Epithelial cell of esophagus (primary cell): ENCODE results near the gene CDON.

Experiments used
- DNase-seq: peaks from one replicate; pipeline ENCODE4 v3.0.0; 2010; ENCODE audit warnings: low read depth
- H3K4me3 ChIP-seq: 2 replicates; pipeline ENCODE4 v1.5.1; 2011; ENCODE audit warnings: mild to moderate bottlenecking, low read length, control low read depth
- CTCF ChIP-seq: IDR thresholded peaks from 2 replicates; pipeline ENCODE4 v1.5.1; 2011; ENCODE audit warnings: low read depth, mild to moderate bottlenecking, low read length, control low read depth, inconsistent platforms; ENCODE audit not compliant: insufficient read depth; ENCODE audit errors: missing control alignments

Gene CDON

GRCh38 chr11:126058105-126058874, 4.4 kb downstream of the CDON start:
- TF ChIP-seq CTCF = no peak
- no peak overlapping the region for H3K4me3 ChIP-seq
- no peak for DNase-seq

DNA sequence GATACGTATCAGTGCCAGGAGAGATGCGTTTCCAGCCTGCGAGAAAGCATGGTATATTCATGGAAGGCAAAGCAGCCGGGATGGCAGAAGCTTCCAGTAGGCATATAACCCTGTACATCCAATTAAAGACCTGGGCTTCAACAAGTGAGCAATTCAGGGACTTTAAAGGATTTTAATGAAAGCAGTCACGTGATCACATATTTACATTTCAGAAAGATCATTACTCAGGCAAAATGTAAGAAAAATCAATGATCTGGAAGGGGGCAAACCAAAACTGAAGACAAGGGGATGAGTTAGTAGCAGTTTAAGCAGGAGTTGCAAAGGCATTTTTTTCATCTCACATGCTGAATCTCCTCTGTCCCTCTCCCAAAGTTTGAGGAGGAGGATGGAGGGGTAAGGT, 7.8 kb downstream of the CDON start:
- no peak for DNase-seq
- no peak for TF ChIP-seq CTCF
- H3K4me3 ChIP-seq = no peak overlapping the region

GRCh38 chr11:126054408-126054807, 8.3 kb downstream of the CDON start:
- no peak for DNase-seq
- no peak overlapping the region for H3K4me3 ChIP-seq

DNA sequence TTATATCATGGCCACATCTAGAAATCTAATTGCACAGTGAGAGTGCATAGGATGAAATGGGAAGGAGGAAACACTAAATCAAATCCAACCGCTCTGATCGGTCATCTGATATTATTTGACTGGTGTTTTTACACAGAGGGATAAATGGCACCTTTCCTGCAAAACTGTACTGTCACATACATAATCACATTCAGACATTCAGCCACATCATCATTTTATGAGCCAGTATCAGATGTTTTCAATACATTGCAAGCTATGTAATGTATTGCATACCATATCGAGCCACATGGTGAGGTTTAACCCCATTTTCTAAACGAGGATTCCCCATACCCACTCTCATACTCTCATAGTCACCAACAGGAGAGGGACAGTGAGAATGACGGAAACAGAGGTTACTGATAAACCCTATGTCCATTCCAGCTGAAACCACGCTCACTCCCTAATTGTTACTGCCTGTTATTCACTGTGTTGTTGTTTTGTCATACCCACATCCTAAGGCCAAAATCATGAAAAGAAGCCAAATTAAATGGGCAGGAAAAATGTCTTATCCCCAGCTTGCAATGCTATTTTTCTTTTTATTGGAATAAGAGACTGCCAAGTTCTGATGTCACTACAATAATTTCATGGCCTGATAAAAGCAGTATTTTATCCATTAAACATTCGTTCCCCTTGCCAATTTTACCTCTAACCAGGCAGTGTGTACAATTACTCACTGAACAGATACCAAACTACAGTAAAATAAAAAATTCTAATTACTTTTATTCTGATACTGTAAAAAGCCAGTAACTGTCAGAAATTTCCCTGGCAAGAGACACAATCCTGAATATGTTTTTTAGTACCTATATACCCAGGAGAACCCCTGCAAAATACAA, 9.0 kb downstream of the CDON start:
- no peak for TF ChIP-seq CTCF
- no peak for DNase-seq
- H3K4me3 ChIP-seq = no peak overlapping the region

More at GRCh38 chr11:126054408-126054807, 8.3 kb downstream of the CDON start:
- TF ChIP-seq CTCF = no peak

DNA sequence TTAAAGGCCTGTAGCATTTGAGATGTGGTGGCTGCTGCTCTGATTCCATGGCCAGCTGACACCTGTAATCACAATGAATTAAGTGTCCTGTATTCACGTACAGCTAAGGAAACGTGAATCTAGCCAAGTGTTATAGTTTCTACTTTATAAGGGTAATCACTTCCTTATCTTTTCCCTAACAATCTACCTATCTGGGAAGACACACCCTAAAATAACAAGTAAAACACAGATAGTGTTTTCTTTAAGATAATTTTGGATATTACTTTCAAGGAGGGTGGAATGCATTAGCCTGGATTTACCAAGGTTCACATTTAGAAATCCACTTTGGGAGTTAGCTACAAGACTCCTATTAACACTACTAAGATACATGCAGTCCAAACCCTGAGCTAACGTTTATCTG, 11.5 kb downstream of the CDON start:
- TF ChIP-seq CTCF = no peak
- H3K4me3 ChIP-seq = no peak overlapping the region
- no peak for DNase-seq

- no peak overlapping the region for H3K4me3 ChIP-seq
- no peak for DNase-seq
- TF ChIP-seq CTCF = no peak
These were observed 13.5 kb downstream of the CDON start for GRCh38 chr11:126049159-126049558.
